Activated B cell treated with CpG ODN at 0.5 μM for 24 hours (primary cell): ENCODE measurements around the gene RTF1. TPM values are rescaled to one million over a fixed set of nuclear protein-coding genes. Genes with fewer than 3 reads are reported as not detected.

ENCODE experiments used
- ATAC-seq: fragments of 200-7000 bp; cut with Tn5 transposase; one replicate; pipeline ENCODE4 v1.10.0; 2021; ENCODE audit warnings: low read depth, mild to moderate bottlenecking, moderate library complexity
- CTCF ChIA-PET: fragments of 350-600 bp; sonication (Branson Sonifier 250); formaldehyde crosslinking; loops from one replicate; lab custom pipeline; 2021; ENCODE audit warnings: antibody characterized with exemption; lab: Charles Lee
- POLR2A ChIA-PET: fragments of 350-600 bp; sonication (Branson Sonifier 250); formaldehyde crosslinking; loops from one replicate; lab custom pipeline; 2021; ENCODE audit warnings: antibody characterized with exemption; lab: Charles Lee
- DNase-seq: peaks from one replicate; pipeline ENCODE4 v3.0.0; 2022
- H3K27ac Mint-ChIP-seq: one replicate; pipeline ENCODE4 v1.8.0; 2020; ENCODE audit warnings: mixed read lengths
- H3K27me3 Mint-ChIP-seq: one replicate; pipeline ENCODE4 v1.8.0; 2021; ENCODE audit warnings: mixed read lengths
- H3K36me3 Mint-ChIP-seq: one replicate; pipeline ENCODE4 v1.8.0; 2021; ENCODE audit warnings: low read depth, mixed read lengths
- H3K4me1 Mint-ChIP-seq: one replicate; pipeline ENCODE4 v1.8.0; 2021; ENCODE audit warnings: mixed read lengths
- H3K4me3 Mint-ChIP-seq: one replicate; pipeline ENCODE4 v1.8.0; 2020; ENCODE audit warnings: mild to moderate bottlenecking, mixed read lengths
- H3K9me3 Mint-ChIP-seq: one replicate; pipeline ENCODE4 v1.8.0; 2020; ENCODE audit warnings: mixed read lengths
- intact Hi-C: fragments of 100-400 bp; cut with micrococcal nuclease; formaldehyde crosslinking; loops from one replicate; pipeline ENCODE4 v1.15.1; 2024
- total RNA-seq: library from RNA; stranded (reverse); gene quantifications from 2 replicates; pipeline ENCODE4 v1.2.3, GENCODE V29; 2022
- TF ChIP-seq, protein P1 (sequence below): fragments of 200-600 bp; IDR thresholded peaks from one replicate; pipeline ENCODE4 v1.8.0; 2022; ENCODE audit warnings: antibody characterized with exemption, mild to moderate bottlenecking

Gene RTF1
- total RNA-seq, 1 donor from 2014 or later = 37.2 TPM

DNA sequence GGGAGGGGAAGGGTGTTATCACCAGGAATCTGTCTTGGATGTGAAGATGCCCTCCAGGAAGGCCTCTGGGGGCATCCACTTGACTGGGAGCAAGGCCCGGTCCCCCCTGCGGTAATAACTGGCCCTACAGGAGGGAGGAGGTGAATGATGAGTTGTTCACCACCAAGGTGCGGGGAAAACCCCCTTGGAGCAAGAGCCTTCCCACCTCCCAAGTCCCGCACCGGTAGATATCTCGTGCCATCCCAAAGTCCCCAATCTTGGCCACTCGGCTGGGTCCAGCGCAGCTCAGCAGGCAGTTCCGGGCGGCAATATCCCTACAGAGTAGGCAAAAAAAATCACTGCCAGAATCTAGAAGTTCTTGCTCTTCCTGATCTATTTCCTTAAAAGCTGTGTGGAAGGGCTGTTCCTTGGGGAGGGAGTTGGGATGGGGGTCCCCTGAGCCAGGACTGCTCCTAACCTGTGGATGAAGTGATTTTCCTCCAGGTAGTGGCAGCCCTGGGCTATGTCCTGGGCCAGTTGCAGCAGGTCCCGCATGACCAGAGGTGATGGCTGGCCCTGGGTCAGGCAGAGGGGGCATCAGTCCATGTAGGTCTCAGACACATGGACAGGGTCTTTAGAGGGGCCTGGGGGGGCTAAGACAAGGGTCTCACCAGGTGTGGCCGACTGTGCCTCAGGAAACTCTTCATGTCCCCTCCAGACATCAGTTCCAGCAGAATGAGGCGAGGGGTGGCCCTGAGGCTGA is 88.0 kb downstream of the RTF1 start:
- no peaks in the 10 kb centered on the region for H3K9me3 Mint-ChIP-seq
- no peak overlapping the region for H3K27ac Mint-ChIP-seq
- intact Hi-C loops = no loop called here
- no peak for DNase-seq
- H3K4me3 Mint-ChIP-seq = no peak overlapping the region
- H3K27me3 Mint-ChIP-seq = peaks cover 8% of the 10 kb centered on the region
- H3K36me3 Mint-ChIP-seq = no peaks in the 10 kb centered on the region
- no peak for ATAC-seq
- POLR2A ChIA-PET = no interaction called here
- CTCF ChIA-PET = no interaction called here
- H3K4me1 Mint-ChIP-seq = peaks cover 27% of the 10 kb centered on the region
- TF ChIP-seq, protein P1, sequence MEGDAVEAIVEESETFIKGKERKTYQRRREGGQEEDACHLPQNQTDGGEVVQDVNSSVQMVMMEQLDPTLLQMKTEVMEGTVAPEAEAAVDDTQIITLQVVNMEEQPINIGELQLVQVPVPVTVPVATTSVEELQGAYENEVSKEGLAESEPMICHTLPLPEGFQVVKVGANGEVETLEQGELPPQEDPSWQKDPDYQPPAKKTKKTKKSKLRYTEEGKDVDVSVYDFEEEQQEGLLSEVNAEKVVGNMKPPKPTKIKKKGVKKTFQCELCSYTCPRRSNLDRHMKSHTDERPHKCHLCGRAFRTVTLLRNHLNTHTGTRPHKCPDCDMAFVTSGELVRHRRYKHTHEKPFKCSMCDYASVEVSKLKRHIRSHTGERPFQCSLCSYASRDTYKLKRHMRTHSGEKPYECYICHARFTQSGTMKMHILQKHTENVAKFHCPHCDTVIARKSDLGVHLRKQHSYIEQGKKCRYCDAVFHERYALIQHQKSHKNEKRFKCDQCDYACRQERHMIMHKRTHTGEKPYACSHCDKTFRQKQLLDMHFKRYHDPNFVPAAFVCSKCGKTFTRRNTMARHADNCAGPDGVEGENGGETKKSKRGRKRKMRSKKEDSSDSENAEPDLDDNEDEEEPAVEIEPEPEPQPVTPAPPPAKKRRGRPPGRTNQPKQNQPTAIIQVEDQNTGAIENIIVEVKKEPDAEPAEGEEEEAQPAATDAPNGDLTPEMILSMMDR = no peak

DNA sequence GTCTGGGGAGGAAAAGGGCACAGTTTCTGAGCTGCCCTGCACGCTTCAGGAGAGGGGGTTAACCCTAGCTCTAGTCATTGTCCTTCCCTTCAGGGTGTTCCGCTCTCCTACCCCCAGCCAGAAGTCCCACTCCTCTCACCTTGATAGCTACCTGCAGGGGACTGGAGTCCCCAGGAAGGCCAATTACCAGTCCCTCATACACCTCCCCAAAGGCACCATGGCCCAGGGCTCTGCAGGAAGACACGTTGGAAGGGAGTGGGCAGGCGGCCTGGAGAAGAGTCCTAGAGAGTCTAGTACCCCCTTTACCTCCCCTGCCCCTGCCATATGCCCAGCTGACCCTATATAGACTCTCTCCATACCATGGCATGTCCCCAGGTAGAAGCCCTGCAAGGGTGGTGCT is 88.9 kb downstream of the RTF1 start:
- Mint-ChIP-seq H3K27ac (no peak overlapping the region), H3K27me3 (peaks cover 6% of the 10 kb centered on the region), H3K4me1 (peaks cover 24% of the 10 kb centered on the region), H3K9me3 (no peaks in the 10 kb centered on the region), H3K36me3 (no peaks in the 10 kb centered on the region), H3K4me3 (no peak overlapping the region)
- DNase-seq = no peak
- ChIA-PET CTCF (no interaction called here), POLR2A (interaction anchor here (0.6 kb wide), 2 partner anchors 29 to 48 kb away, joined by 3 to 7 read pairs; no protein-coding TSS in a partner anchor)
- ATAC-seq = no peak
- TF ChIP-seq, protein P1 = no peak
- intact Hi-C loops = no loop called here

DNA sequence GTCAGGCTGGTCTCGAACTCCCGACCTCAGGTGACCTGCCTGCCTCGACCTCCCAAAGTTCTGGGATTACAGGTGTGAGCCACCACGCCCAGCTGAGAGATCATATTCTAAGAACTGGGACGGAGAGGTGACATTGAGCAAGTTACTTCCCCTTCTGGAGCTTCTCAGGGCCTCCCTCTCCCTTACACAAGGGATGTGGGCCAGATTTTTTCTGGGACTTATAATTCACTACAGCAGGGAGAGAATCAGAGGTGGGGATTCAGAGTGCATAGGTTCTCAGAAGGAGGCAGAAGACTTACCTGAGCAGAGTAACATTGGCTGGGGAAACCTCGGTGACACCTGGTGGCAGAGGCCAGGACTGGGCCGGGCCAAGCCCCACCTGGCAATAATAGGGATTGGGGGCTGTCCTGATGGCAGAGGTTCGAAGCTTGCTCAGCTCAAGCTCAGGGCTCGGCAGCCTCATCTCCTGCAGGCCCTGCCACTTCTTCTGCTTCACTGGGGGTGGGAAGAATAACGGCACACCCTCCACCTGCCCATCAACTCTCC is 90.0 kb downstream of the RTF1 start:
- H3K4me1 Mint-ChIP-seq = peaks cover 15% of the 10 kb centered on the region
- CTCF ChIA-PET = interaction anchor here (1.2 kb wide), 1 partner anchor 41 kb away, joined by 6 read pairs; no protein-coding TSS in a partner anchor
- TF ChIP-seq, protein P1 = no peak
- intact Hi-C loops = no loop called here
- no peak for DNase-seq
- POLR2A ChIA-PET = interaction anchor here (0.6 to 1.1 kb wide), 2 partner anchors 9 to 37 kb away, joined by 3 to 5 read pairs; partner anchors contain the start of gene RPAP1
- H3K27me3 Mint-ChIP-seq = peaks cover 2% of the 10 kb centered on the region
- no peak for ATAC-seq
- no peak overlapping the region for H3K27ac Mint-ChIP-seq
- H3K9me3 Mint-ChIP-seq = no peaks in the 10 kb centered on the region
- no peaks in the 10 kb centered on the region for H3K36me3 Mint-ChIP-seq
- no peak overlapping the region for H3K4me3 Mint-ChIP-seq

DNA sequence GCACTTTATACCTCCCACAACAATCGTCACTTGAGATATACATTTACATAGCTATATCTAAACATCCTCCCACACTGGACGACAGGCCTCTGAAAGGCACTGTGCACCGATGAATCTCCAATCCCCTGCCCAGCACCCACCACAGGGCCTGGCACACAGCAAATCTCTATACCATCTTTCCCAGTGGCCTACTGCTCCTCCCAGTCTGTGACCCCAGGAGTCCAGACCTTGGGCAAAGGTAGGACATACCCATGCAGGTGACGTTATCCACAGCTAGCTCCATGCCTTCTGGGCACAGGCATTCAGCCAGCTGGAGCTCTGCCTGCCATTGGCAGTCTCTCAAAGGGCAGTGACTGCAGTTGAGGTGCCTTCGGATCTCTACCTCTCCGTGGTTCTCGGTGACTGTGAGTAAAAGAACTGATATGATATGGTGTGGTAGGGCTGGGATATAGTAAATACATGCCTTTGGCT is 91.0 kb downstream of the RTF1 start:
- TF ChIP-seq, protein P1 = no peak
- Mint-ChIP-seq H3K9me3 (no peaks in the 10 kb centered on the region), H3K4me3 (no peak overlapping the region), H3K36me3 (no peaks in the 10 kb centered on the region), H3K4me1 (peaks cover 15% of the 10 kb centered on the region), H3K27ac (no peak overlapping the region), H3K27me3 (peaks cover 5% of the 10 kb centered on the region)
- no peak for ATAC-seq
- ChIA-PET POLR2A (interaction anchor here (1.1 kb wide), 1 partner anchor 8 kb away, joined by 3 read pairs; no protein-coding TSS in a partner anchor), CTCF (interaction anchor here (0.8 kb wide), 1 partner anchor 42 kb away, joined by 3 read pairs; no protein-coding TSS in a partner anchor)
- intact Hi-C loops = no loop called here
- DNase-seq = no peak

DNA sequence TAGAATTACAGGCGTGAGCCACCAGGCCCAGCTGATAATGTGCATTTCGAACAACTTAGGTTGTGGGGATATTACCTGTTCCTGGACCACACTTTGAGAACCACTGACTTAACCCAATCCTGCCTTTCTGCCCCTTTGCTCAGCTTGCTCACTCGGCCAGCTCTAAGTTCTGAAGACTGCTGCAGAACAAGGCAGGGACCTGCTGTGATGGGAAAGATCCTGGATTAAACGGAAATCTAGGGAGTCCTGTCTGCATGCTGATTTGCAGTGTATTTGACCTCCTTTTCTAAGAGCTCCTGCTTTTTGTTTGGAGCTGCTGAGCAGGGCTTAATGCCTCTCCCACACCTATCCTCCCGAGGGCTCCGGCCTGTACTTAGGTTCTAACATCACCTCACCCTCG is 93.8 kb downstream of the RTF1 start:
- ChIA-PET POLR2A (no interaction called here), CTCF (no interaction called here)
- ATAC-seq (no peak), DNase-seq (no peak)
- Mint-ChIP-seq H3K27me3 (peaks cover 5% of the 10 kb centered on the region), H3K27ac (no peak overlapping the region), H3K36me3 (no peaks in the 10 kb centered on the region), H3K4me1 (peaks cover 24% of the 10 kb centered on the region), H3K4me3 (no peak overlapping the region), H3K9me3 (no peaks in the 10 kb centered on the region)
- intact Hi-C loops = no loop called here
- TF ChIP-seq, protein P1 = no peak
